IMR-90 (cell line): Measurements from ENCODE around the gene DHX34. TPM values are rescaled to one million over a fixed set of nuclear protein-coding genes. Genes with fewer than 3 reads are reported as not detected.

ENCODE experiments used
- ATAC-seq: fragments of 200-7000 bp; cut with Tn5 transposase; 2 replicates; pipeline ENCODE4 v1.9.1; 2020; ENCODE audit warnings: low read depth, mild to moderate bottlenecking, moderate library complexity
- BruUV-seq: library from RNA; stranded (reverse); fragments of 400-500 nt; replicated peaks from 2 replicates; lab custom pipeline; 2021; lab: Mats Ljungman, UMichigan
- CTCF ChIA-PET: fragments of 300-600 bp; formaldehyde crosslinking; extraction: SDS; loops from one replicate; lab custom pipeline; 2021; ENCODE audit warnings: antibody characterized with exemption; lab: Yijun Ruan, JAX
- POLR2A ChIA-PET: fragments of 300-600 bp; sonication (Branson Sonifier 250); formaldehyde crosslinking; loops from one replicate; lab custom pipeline; 2022; ENCODE audit warnings: antibody characterized with exemption; ENCODE audit not compliant: unreplicated experiment; lab: Charles Lee
- DNase-seq: peaks from one replicate; pipeline ENCODE4 v3.0.0; 2013
- H2AFZ ChIP-seq: replicated peaks from 2 replicates; pipeline ENCODE3; 2013; ENCODE audit warnings: low read length, mild to moderate bottlenecking; ENCODE audit not compliant: poor library complexity
- H2AK5ac ChIP-seq: 2 replicates; pipeline ENCODE4 v1.6.1; 2013; ENCODE audit warnings: low read depth, low read length, inconsistent platforms
- H2AK9ac ChIP-seq: replicated peaks from 2 replicates; pipeline ENCODE3; 2013; ENCODE audit warnings: mild to moderate bottlenecking, low read depth, low read length, moderate library complexity; ENCODE audit not compliant: poor library complexity
- H2BK120ac ChIP-seq: 2 replicates; pipeline ENCODE4 v1.6.1; 2013; ENCODE audit warnings: low read depth, low read length, inconsistent platforms
- H2BK15ac ChIP-seq: 3 replicates; pipeline ENCODE4 v1.6.1; 2013; ENCODE audit warnings: low read depth, low read length, inconsistent platforms
- H2BK20ac ChIP-seq: 2 replicates; pipeline ENCODE4 v1.6.1; 2013; ENCODE audit warnings: low read depth, mild to moderate bottlenecking, inconsistent platforms, low read length, moderate library complexity
- H2BK5ac ChIP-seq: 2 replicates; pipeline ENCODE4 v1.6.1; 2013; ENCODE audit warnings: mild to moderate bottlenecking, low read depth, low read length, inconsistent platforms; ENCODE audit not compliant: poor library complexity, severe bottlenecking
- H3K14ac ChIP-seq: replicated peaks from 2 replicates; pipeline ENCODE4 v1.6.1; 2013; ENCODE audit warnings: low read depth, low read length, inconsistent platforms
- H3K18ac ChIP-seq: 2 replicates; pipeline ENCODE4 v1.6.1; 2013; ENCODE audit warnings: low read depth, low read length, control low read depth
- H3K23ac ChIP-seq: 2 replicates; pipeline ENCODE4 v1.6.1; 2013; ENCODE audit warnings: low read depth, low read length, inconsistent platforms
- H3K27ac ChIP-seq: 2 replicates; pipeline ENCODE4 v1.5.1; 2013; ENCODE audit warnings: mild to moderate bottlenecking, control low read depth, low read length; ENCODE audit not compliant: insufficient read depth
- H3K27me3 ChIP-seq: 2 replicates; pipeline ENCODE4 v1.6.1; 2013; ENCODE audit warnings: low read length; ENCODE audit not compliant: control insufficient read depth, insufficient read depth
- H3K36me3 ChIP-seq: 2 replicates; pipeline ENCODE4 v1.6.1; 2013; ENCODE audit warnings: low read length, mixed read lengths; ENCODE audit not compliant: control insufficient read depth, insufficient read depth
- H3K4ac ChIP-seq: 2 replicates; pipeline ENCODE4 v1.6.1; 2013; ENCODE audit warnings: low read depth, low read length, inconsistent platforms
- H3K4me1 ChIP-seq: 2 replicates; pipeline ENCODE4 v1.6.1; 2013; ENCODE audit warnings: low read length, mixed read lengths; ENCODE audit not compliant: control insufficient read depth, insufficient read depth
- H3K4me2 ChIP-seq: 2 replicates; pipeline ENCODE4 v1.6.1; 2013; ENCODE audit warnings: low read depth, mild to moderate bottlenecking, control low read depth, low read length, moderate library complexity
- H3K4me3 ChIP-seq: 2 replicates; pipeline ENCODE4 v1.5.1; 2013; ENCODE audit warnings: low read depth, mild to moderate bottlenecking, control low read depth, low read length, moderate library complexity; ENCODE audit not compliant: insufficient read depth
- H3K56ac ChIP-seq: 2 replicates; pipeline ENCODE4 v1.6.1; 2013; ENCODE audit warnings: low read length, inconsistent platforms; ENCODE audit not compliant: insufficient read depth; ENCODE audit errors: extremely low read depth
- H3K79me1 ChIP-seq, 2 experiments: 2 replicates each; pipeline ENCODE4 v1.6.1; 2013; ENCODE audit warnings: low read length in 2 of 2, inconsistent platforms in 1 of 2, low read depth in 1 of 2
- H3K9ac ChIP-seq: 2 replicates; pipeline ENCODE4 v1.6.1; 2013; ENCODE audit warnings: low read depth, low read length, control low read depth
- H3K9me1 ChIP-seq: 2 replicates; pipeline ENCODE4 v1.6.1; 2013; ENCODE audit warnings: low read length, inconsistent platforms; ENCODE audit not compliant: insufficient read depth
- H3K9me3 ChIP-seq: 2 replicates; pipeline ENCODE4 v1.6.1; 2013; ENCODE audit warnings: low read length; ENCODE audit not compliant: control insufficient read depth, insufficient read depth
- H4K20me1 ChIP-seq: 2 replicates; pipeline ENCODE4 v1.6.1; 2013; ENCODE audit warnings: low read length, inconsistent platforms; ENCODE audit not compliant: insufficient read depth
- H4K5ac ChIP-seq: 2 replicates; pipeline ENCODE4 v1.6.1; 2013; ENCODE audit warnings: mild to moderate bottlenecking, low read depth, low read length, control low read depth
- H4K8ac ChIP-seq, 2 experiments: 2 replicates each; pipeline ENCODE4 v1.6.1; 2013; ENCODE audit warnings: low read depth in 2 of 2, low read length in 2 of 2, control low read depth in 1 of 2, inconsistent platforms in 1 of 2
- H4K91ac ChIP-seq: 2 replicates; pipeline ENCODE4 v1.6.1; 2013; ENCODE audit warnings: low read depth, low read length, inconsistent platforms; ENCODE audit not compliant: insufficient read depth
- CEBPB ChIP-seq: IDR thresholded peaks from 2 replicates; pipeline ENCODE4 v1.6.1; 2012; ENCODE audit warnings: low read depth, low read length, improper control_type of control experiment
- CTCF ChIP-seq: conservative IDR thresholded peaks from 2 replicates; pipeline ENCODE4 v1.5.1; 2012; ENCODE audit warnings: mild to moderate bottlenecking, low read depth, low read length, improper control_type of control experiment
- ELK1 ChIP-seq: fragments of 150-350 bp; IDR thresholded peaks from 2 replicates; pipeline ENCODE4 v1.6.1; 2016; ENCODE audit warnings: low read depth, mild to moderate bottlenecking, low read length, moderate library complexity, borderline replicate concordance
- FOS ChIP-seq: fragments of 150-350 bp; IDR thresholded peaks from 2 replicates; pipeline ENCODE4 v1.6.1; 2016; ENCODE audit warnings: low read depth, low read length
- MAZ ChIP-seq: IDR thresholded peaks from 2 replicates; pipeline ENCODE4 v1.6.1; 2012; ENCODE audit warnings: low read depth, mild to moderate bottlenecking, low read length, improper control_type of control experiment, moderate library complexity, borderline replicate concordance
- MXI1 ChIP-seq: IDR thresholded peaks from 2 replicates; pipeline ENCODE4 v1.6.1; 2012; ENCODE audit warnings: low read depth, mild to moderate bottlenecking, low read length, moderate library complexity, borderline replicate concordance
- POLR2A ChIP-seq: IDR thresholded peaks from 2 replicates; pipeline ENCODE4 v1.6.1; 2012; ENCODE audit warnings: mild to moderate bottlenecking, low read depth, low read length
- RAD21 ChIP-seq: IDR thresholded peaks from 2 replicates; pipeline ENCODE4 v1.6.1; 2012; ENCODE audit warnings: low read length, improper control_type of control experiment
- RCOR1 ChIP-seq: IDR thresholded peaks from 2 replicates; pipeline ENCODE4 v1.6.1; 2012; ENCODE audit warnings: mild to moderate bottlenecking, low read length, improper control_type of control experiment; ENCODE audit not compliant: insufficient replicate concordance
- RFX5 ChIP-seq: IDR thresholded peaks from 2 replicates; pipeline ENCODE4 v1.8.0; 2012; ENCODE audit warnings: low read depth, mild to moderate bottlenecking, low read length, moderate library complexity
- SMC3 ChIP-seq: fragments of 150-350 bp; IDR thresholded peaks from 2 replicates; pipeline ENCODE4 v1.6.1; 2016; ENCODE audit warnings: low read depth, mild to moderate bottlenecking, antibody characterized with exemption, low read length, moderate library complexity
- WGBS, 2 experiments: methylation state at CpG; one replicate each; pipeline versions ENCODE4 v1.1.5 to v1.1.7; 2013; ENCODE audit warnings: missing lambda C conversion rate in 2 of 2; ENCODE audit not compliant: insufficient read length in 1 of 2; ENCODE audit errors: extremely low coverage in 2 of 2; 5-methylcytosine and 5-hydroxymethylcytosine counted together
- dilution Hi-C: fragments of 300-500 bp; cut with HindIII; formaldehyde crosslinking; loops from one replicate; pipeline ENCODE4 v1.14.3; 2018; ENCODE audit warnings: low sequenced_read_pairs; ENCODE audit not compliant: unreplicated experiment
- in situ Hi-C: fragments of 300-500 bp; cut with MboI; formaldehyde crosslinking; loops from 3 replicates; pipeline ENCODE4 v1.14.3; 2019; ENCODE audit warnings: low sequenced_read_pairs, inconsistent platforms, mixed read lengths
- intact Hi-C: fragments of 100-400 bp; cut with micrococcal nuclease; formaldehyde crosslinking; loops from 2 replicates; pipeline ENCODE4 v1.10.0; 2022
- polyA plus RNA-seq, 3 experiments: library from polyadenylated mRNA; depleted of rRNA; stranded (reverse); fragments of >200 nt; gene quantifications; 2 replicates each; pipeline ENCODE4 v1.2.3, GENCODE V29; 2012; ENCODE audit warnings: low replicate concordance in 1 of 3
- total RNA-seq: library from RNA; depleted of rRNA; stranded (reverse); fragments of >200 nt; gene quantifications from 2 replicates; pipeline ENCODE4 v1.2.3, GENCODE V29; 2012

DHX34 gene
- total and polyA plus RNA-seq, 2 of the 4 experiments (the other 2 are of a cell fraction) = 4.5 to 13.7 TPM

- dilution Hi-C loops (no loop called here), in situ Hi-C loops (no loop called here), intact Hi-C loops (no loop called here)
- H4K91ac ChIP-seq = no peak overlapping the region; the same call in 1 of the 2 replicates
- BruUV-seq = no TSS peak
- peak overlapping the region; percentile 14; the same call in 1 of the 2 replicates for H3K4ac ChIP-seq
- H3K36me3 ChIP-seq = no peaks in the 10 kb centered on the region
- POLR2A ChIA-PET = no interaction called here
- CTCF ChIA-PET = no interaction called here
- no peak overlapping the region for H3K27ac ChIP-seq
- WGBS, 2 experiments = 80% methylated on average over 1 of the region's 10 CpGs; no CpG with 5 or more reads in 1 of the 2 experiments
- H2BK120ac ChIP-seq = no peak overlapping the region; the same call in 1 of the 2 replicates
- no peak overlapping the region for H3K4me2 ChIP-seq
- ATAC-seq = no peak
- no peak overlapping the region for H3K23ac ChIP-seq
- peak overlapping the region; percentile 46 for H2AK5ac ChIP-seq
- H3K56ac ChIP-seq = no peak overlapping the region
- H2AK9ac ChIP-seq = no peak overlapping the region
- H3K9me1 ChIP-seq = 0 out of 2 replicates have a peak, but pooled peaks cover 4% of the 10 kb centered on the region
- DNase-seq = no peak
- TF ChIP-seq RAD21 = no peak
- TF ChIP-seq POLR2A = no peak
- TF ChIP-seq SMC3 = no peak
- TF ChIP-seq RCOR1 = no peak
- TF ChIP-seq FOS = no peak
- no peak for TF ChIP-seq MAZ
- no peak for TF ChIP-seq CEBPB
- no peak for TF ChIP-seq ELK1
- no peak for TF ChIP-seq CTCF
- no peak for TF ChIP-seq MXI1
- no peak for TF ChIP-seq RFX5
- H2BK15ac ChIP-seq = no peak overlapping the region
- no peak overlapping the region for H4K5ac ChIP-seq
- no peak overlapping the region for H2BK5ac ChIP-seq
- H3K79me1 ChIP-seq = no peaks in the 10 kb centered on the region
- no peak overlapping the region for H2AFZ ChIP-seq
- no peak overlapping the region for H3K14ac ChIP-seq
- no peak overlapping the region; the same call in 1 of the 2 replicates for H2BK20ac ChIP-seq
- H3K9me3 ChIP-seq = no peaks in the 10 kb centered on the region
- no peak overlapping the region for H4K8ac ChIP-seq
- H3K4me3 ChIP-seq = no peak overlapping the region
- no peaks in the 10 kb centered on the region for H3K27me3 ChIP-seq
- 0 out of 2 replicates have a peak, but pooled peaks cover 2% of the 10 kb centered on the region for H3K4me1 ChIP-seq
- no peaks in the 10 kb centered on the region for H4K20me1 ChIP-seq
- H3K18ac ChIP-seq = no peak overlapping the region
- H3K9ac ChIP-seq = no peak overlapping the region
Measured at GRCh38 chr19:47313754-47314295, 35.3 kb upstream of the DHX34 start.
